Measurements from ENCODE around the gene TAMALIN.

The TAMALIN gene

GRCh38 chr12:52041695-52042123 lies 35.0 kb downstream of the TAMALIN start:
- peak; percentile 73 for DNase-seq (ENCODE audit: insufficient read length, low spot score)
- TF ChIP-seq PAX5 (IDR thresholded peaks at IDR 0.05; ENCODE audit: insufficient read depth, low read length, severe bottlenecking): no peak
- no peak for TF ChIP-seq SPI1 (IDR thresholded peaks at IDR 0.05; ENCODE audit: low read depth, low read length)
- TF ChIP-seq POLR2A (IDR thresholded peaks at IDR 0.05; ENCODE audit: low read depth, low read length): no peak
- TF ChIP-seq POLR2AphosphoS5 (IDR thresholded peaks at IDR 0.05; ENCODE audit: low read depth, low read length): no peak
- no peak for TF ChIP-seq TAF1 (IDR thresholded peaks at IDR 0.05; ENCODE audit: low read depth, low read length)

GRCh38 chr12:52042706-52043385 lies 36.1 kb downstream of the TAMALIN start:
- TF ChIP-seq PAX5 (IDR thresholded peaks at IDR 0.05; ENCODE audit: insufficient read depth, low read length, severe bottlenecking): no peak
- no peak for TF ChIP-seq POU2F2 (IDR thresholded peaks at IDR 0.05; ENCODE audit: low read depth, low read length)
- no peak for TF ChIP-seq POLR2A (IDR thresholded peaks at IDR 0.05; ENCODE audit: low read depth, low read length)
- TF ChIP-seq SPI1 (IDR thresholded peaks at IDR 0.05; ENCODE audit: low read depth, low read length): no peak
- TF ChIP-seq TAF1 (IDR thresholded peaks at IDR 0.05; ENCODE audit: low read depth, low read length): no peak
- TF ChIP-seq POLR2AphosphoS5 (IDR thresholded peaks at IDR 0.05; ENCODE audit: low read depth, low read length): no peak
- no peak for FAIRE-seq
- DNase-seq (ENCODE audit: insufficient read length, low spot score): no peak

More at GRCh38 chr12:52041695-52042123, 35.0 kb downstream of the TAMALIN start:
- peak; percentile 92 for FAIRE-seq

- TF ChIP-seq PAX5 (IDR thresholded peaks at IDR 0.05; ENCODE audit: insufficient read depth, low read length, severe bottlenecking) (no peak), POLR2AphosphoS5 (IDR thresholded peaks at IDR 0.05; ENCODE audit: low read depth, low read length) (no peak), TAF1 (IDR thresholded peaks at IDR 0.05; ENCODE audit: low read depth, low read length) (no peak), SPI1 (IDR thresholded peaks at IDR 0.05; ENCODE audit: low read depth, low read length) (no peak), POLR2A (IDR thresholded peaks at IDR 0.05; ENCODE audit: low read depth, low read length) (no peak), POU2F2 (IDR thresholded peaks at IDR 0.05; ENCODE audit: low read depth, low read length) (no peak)
- no peak for DNase-seq (ENCODE audit: insufficient read length, low spot score)
- FAIRE-seq: no peak
Observed at GRCh38 chr12:52043386-52044212, 36.9 kb downstream of the TAMALIN start.

GRCh38 chr12:52044292-52044983 lies 37.7 kb downstream of the TAMALIN start:
- FAIRE-seq: no peak

GRCh38 chr12:52045794-52046199 lies 39.1 kb downstream of the TAMALIN start:
- FAIRE-seq (no peak), DNase-seq (ENCODE audit: insufficient read length, low spot score) (no peak)
- TF ChIP-seq TAF1 (IDR thresholded peaks at IDR 0.05; ENCODE audit: low read depth, low read length) (no peak), SPI1 (IDR thresholded peaks at IDR 0.05; ENCODE audit: low read depth, low read length) (peak; percentile 57), POLR2AphosphoS5 (IDR thresholded peaks at IDR 0.05; ENCODE audit: low read depth, low read length) (no peak)

More at GRCh38 chr12:52044292-52044983, 37.7 kb downstream of the TAMALIN start:
- no peak for DNase-seq (ENCODE audit: insufficient read length, low spot score)
- TF ChIP-seq TAF1 (IDR thresholded peaks at IDR 0.05; ENCODE audit: low read depth, low read length) (no peak), POLR2AphosphoS5 (IDR thresholded peaks at IDR 0.05; ENCODE audit: low read depth, low read length) (no peak), PAX5 (IDR thresholded peaks at IDR 0.05; ENCODE audit: insufficient read depth, low read length, severe bottlenecking) (no peak)

GRCh38 chr12:52046859-52047258 lies 40.1 kb downstream of the TAMALIN start:
- no peak for TF ChIP-seq POU2F2 (IDR thresholded peaks at IDR 0.05; ENCODE audit: low read depth, low read length)
- no peak for TF ChIP-seq TAF1 (IDR thresholded peaks at IDR 0.05; ENCODE audit: low read depth, low read length)
- TF ChIP-seq POLR2A (IDR thresholded peaks at IDR 0.05; ENCODE audit: low read depth, low read length): no peak
- TF ChIP-seq PAX5 (IDR thresholded peaks at IDR 0.05; ENCODE audit: insufficient read depth, low read length, severe bottlenecking): no peak
- no peak for TF ChIP-seq POLR2AphosphoS5 (IDR thresholded peaks at IDR 0.05; ENCODE audit: low read depth, low read length)
- no peak for TF ChIP-seq SPI1 (IDR thresholded peaks at IDR 0.05; ENCODE audit: low read depth, low read length)
- no peak for FAIRE-seq
- DNase-seq (ENCODE audit: insufficient read length, low spot score): no peak

GRCh38 chr12:52049286-52049685 lies 42.5 kb downstream of the TAMALIN start:
- no peak for FAIRE-seq
- TF ChIP-seq POU2F2 (IDR thresholded peaks at IDR 0.05; ENCODE audit: low read depth, low read length): no peak
- no peak for TF ChIP-seq POLR2AphosphoS5 (IDR thresholded peaks at IDR 0.05; ENCODE audit: low read depth, low read length)
- no peak for TF ChIP-seq SPI1 (IDR thresholded peaks at IDR 0.05; ENCODE audit: low read depth, low read length)
- TF ChIP-seq PAX5 (IDR thresholded peaks at IDR 0.05; ENCODE audit: insufficient read depth, low read length, severe bottlenecking): no peak
- TF ChIP-seq POLR2A (IDR thresholded peaks at IDR 0.05; ENCODE audit: low read depth, low read length): no peak
- no peak for TF ChIP-seq TAF1 (IDR thresholded peaks at IDR 0.05; ENCODE audit: low read depth, low read length)
- DNase-seq (ENCODE audit: insufficient read length, low spot score): no peak

- no peak for TF ChIP-seq POLR2AphosphoS5 (IDR thresholded peaks at IDR 0.05; ENCODE audit: low read depth, low read length)
- TF ChIP-seq TAF1 (IDR thresholded peaks at IDR 0.05; ENCODE audit: low read depth, low read length): no peak
- TF ChIP-seq SPI1 (IDR thresholded peaks at IDR 0.05; ENCODE audit: low read depth, low read length): no peak
- TF ChIP-seq POLR2A (IDR thresholded peaks at IDR 0.05; ENCODE audit: low read depth, low read length): no peak
- no peak for TF ChIP-seq PAX5 (IDR thresholded peaks at IDR 0.05; ENCODE audit: insufficient read depth, low read length, severe bottlenecking)
- TF ChIP-seq POU2F2 (IDR thresholded peaks at IDR 0.05; ENCODE audit: low read depth, low read length): no peak
- DNase-seq (ENCODE audit: insufficient read length, low spot score) (no peak), FAIRE-seq (no peak)
Observed at GRCh38 chr12:52049688-52050087, 42.9 kb downstream of the TAMALIN start.

- TF ChIP-seq POU2F2 (IDR thresholded peaks at IDR 0.05; ENCODE audit: low read depth, low read length) (no peak), POLR2AphosphoS5 (IDR thresholded peaks at IDR 0.05; ENCODE audit: low read depth, low read length) (0 out of 2 replicates have a peak, but pooled peaks have one; percentile 40), POLR2A (IDR thresholded peaks at IDR 0.05; ENCODE audit: low read depth, low read length) (peak; percentile 62; the same call in 1 of the 2 replicates)
- DNase-seq (ENCODE audit: insufficient read length, low spot score) (no peak), FAIRE-seq (peak; percentile 60)
Observed at GRCh38 chr12:52050116-52050757, 43.5 kb downstream of the TAMALIN start.

All from GM12891 (cell line).